NCI-H82 (cell line): Measurements from ENCODE around the gene PTPRN2.
"Not testable (repeated sequence)": the region's sequence is repeated elsewhere in the genome, so short reads cannot be mapped to it uniquely, and the experiment has no call there.

Source experiments
- DNase-seq: peaks from one replicate; lab custom pipeline; 2025; lab: John Stamatoyannopoulos, UW

The PTPRN2 gene

GRCh38 chr7:157992511-157993160 is 595.0 kb downstream of the PTPRN2 start:
- no peak for DNase-seq

DNA sequence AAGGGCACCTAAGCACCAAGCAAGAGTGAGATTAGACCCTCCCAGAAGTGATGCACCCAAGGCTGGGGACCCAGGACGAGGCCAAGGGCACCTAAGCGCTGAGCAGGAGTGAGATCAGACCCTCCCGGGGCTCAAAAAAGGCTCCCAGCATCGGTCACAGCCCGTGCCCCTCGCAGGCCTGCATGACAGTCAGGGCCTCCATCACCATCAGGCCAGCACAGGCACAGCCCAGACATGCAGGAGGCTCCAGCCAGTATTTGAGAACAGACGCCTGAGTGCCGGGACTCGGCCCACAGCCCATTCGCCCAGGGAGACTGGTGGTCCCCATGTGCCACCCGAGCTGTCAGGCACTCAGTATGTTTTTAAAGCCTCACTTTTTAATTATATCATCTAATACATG is 595.9 kb downstream of the PTPRN2 start:
- no peak for DNase-seq

- DNase-seq, result no peak
These were observed 596.3 kb downstream of the PTPRN2 start for GRCh38 chr7:157991351-157991750.

DNA sequence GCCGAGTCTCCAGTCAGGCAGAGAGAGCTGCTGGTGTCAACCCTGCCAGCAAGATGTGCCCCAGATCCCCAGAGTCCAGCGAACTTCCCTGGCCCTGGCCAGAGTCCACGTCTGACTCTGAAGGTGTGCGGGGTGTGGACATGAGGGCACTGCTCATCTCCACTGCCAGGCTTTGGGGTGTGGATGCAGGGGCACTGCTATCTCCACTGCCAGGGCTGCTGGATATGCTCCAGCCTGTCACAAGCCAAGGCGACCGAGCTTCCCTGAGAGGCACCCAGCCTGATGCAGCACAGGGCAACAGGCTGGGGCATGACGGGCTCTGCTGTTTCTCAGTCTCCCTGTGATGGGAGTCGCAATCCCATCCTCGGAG is 596.8 kb downstream of the PTPRN2 start:
- DNase-seq, result no peak

- DNase-seq, result no peak
These were observed 597.3 kb downstream of the PTPRN2 start for GRCh38 chr7:157990226-157990880.

GRCh38 chr7:157989589-157989988 is 598.0 kb downstream of the PTPRN2 start:
- no peak for DNase-seq

- DNase-seq, result no peak
These were observed 599.7 kb downstream of the PTPRN2 start for GRCh38 chr7:157987906-157988305.

DNA sequence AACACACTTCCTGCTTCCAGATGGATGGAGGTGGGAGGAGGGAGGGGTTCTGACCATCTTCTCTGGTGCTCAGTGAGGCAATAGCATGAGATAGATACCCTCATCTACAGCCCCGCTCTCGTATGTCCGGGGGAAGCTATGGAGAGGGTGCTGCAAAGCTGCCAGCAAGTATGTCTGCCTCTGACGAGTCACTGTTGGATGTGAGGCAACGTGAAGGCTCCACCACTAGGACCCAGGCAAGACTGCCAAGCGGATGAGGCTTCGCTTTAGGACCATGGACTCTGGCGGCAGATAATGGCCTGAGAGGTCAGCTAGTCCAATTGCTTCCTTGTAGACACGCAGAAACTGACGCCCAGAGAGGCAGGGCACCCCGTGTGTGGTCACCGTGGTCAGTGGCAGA is 601.6 kb downstream of the PTPRN2 start:
- DNase-seq, result no peak

GRCh38 chr7:157985636-157986035 is 602.0 kb downstream of the PTPRN2 start:
- DNase-seq, result no peak

DNA sequence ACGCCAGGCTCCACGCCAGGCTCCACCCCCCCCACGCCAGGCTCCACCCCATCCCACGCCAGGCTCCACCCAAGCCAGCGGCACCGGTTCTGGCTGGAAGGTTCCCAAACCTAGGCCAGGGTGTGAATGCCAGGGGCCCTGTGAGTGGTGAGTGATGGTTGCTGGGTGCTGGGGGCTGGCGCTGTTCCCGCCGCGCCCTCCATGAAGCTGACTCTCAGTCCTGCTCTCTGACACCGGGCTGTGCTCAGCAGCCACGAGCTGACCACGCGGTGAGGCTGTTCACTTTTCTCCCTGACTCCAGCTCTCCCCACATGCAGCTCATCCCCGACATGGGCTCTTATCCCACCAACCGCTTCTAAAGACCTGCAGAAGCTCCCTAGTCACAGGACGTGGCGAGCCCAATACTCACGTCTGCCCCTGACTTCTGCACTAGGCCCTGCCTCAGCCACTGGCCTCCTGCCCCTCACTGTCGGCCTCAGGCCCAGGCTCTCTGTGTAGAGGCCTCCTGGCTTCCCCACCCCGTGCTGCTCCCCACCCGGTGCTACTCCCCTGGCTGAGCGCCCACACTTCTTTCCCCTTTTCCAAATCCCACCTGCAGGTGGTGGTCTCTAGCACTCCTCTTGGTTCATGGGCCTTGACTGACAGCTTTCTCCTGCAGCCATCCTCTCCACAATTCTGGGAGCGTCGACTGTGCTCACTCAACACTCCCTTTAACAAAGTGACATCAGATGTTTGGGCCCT is 603.0 kb downstream of the PTPRN2 start:
- DNase-seq, result no peak

DNA sequence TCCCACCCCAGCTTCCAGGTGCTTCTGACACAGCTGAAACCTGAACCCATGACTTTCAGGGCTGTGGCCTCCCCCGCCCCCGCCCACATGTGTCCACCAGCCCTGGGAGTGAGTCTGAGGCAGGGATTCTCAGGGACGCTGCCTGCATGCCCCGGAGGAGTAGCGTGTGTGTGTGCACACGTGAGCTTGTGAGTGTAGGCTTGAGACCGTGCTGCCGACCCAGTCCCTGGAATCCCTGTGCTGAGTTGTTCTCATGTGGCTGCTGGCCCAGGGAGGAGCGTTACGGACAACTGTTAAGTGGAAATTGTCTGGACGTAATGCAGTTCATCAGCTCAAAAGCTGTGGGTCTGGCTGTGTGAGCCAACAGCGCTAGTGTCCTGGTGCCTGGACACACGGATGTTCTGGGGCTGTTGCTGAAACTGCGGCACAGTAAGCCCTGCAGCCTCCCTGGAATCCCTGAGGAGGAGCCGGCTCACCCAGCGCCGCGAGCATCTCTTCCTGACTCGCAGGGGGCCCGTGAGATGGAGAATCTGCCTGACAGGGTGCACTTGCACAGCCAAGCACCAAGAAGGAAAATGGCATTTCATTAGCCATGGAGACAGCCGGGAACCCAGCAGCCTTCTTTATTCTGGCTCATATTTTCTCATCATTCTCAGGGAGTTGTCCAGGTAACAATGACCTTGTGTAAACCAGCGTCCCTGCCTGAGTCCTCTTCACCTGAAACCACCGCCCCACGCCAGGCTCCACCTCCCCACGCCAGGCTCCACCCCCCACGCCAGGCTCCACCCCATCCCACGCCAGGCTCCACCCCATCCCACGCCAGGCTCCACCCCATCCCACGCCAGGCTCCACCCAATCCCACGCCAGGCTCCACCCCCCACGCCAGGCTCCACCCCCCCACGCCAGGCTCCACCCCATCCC is 603.9 kb downstream of the PTPRN2 start:
- no peak for DNase-seq

DNA sequence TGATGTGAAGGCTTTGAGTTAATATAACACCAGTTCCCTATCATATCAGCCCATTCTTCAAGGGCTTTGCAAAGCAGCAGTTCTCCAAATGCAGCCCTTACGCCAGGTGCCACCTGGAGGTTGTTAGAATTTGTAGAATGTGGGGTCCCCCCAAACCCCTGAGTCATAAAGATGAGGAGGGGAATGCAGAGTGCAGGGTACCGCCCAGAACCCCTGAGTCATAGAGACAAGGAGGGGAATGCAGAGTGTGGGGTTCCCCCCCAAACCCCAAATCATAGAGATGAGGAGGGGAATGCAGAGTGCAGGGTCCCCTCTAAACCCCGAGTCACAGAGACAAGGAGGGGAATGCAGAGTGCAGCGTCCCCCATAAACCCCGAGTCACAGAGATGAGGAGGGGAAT is 605.8 kb downstream of the PTPRN2 start:
- DNase-seq, result no peak

- DNase-seq, result peak; percentile 10
These were observed 606.8 kb downstream of the PTPRN2 start for GRCh38 chr7:157980774-157981173.

GRCh38 chr7:157980341-157980731 is 607.3 kb downstream of the PTPRN2 start:
- not testable (repeated sequence) for DNase-seq

DNA sequence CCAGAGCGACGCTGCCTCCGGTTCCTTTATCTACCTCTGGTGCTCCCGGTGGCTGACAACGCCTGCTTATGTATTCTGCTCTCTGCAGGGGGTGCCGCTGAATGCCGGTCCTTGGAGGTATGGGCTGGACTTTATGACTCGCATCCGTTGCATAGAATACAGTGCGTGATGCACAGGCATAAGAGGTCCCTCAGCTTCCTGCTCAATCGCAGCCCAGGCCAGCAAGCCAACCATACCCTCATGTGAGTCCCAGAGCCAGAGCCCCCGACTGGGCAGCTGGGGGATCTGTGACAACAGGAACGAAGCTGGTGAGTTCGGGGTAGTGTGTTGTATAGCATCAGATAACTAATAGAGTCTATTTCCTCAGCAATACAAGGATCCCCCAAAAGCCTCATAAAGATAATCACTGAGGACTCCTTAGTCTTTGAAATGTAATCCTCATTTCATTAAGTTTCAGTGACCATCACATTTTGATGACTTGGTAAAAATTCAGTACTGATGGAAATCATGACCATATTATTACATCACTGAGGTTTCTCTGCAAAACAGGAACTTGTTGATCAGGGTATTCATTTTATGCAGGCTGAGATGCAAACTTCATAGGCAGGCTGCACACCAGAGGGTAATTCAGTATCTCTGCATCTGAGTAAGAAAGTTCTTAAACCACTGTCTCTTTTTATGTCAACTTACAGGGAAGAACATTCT is 607.8 kb downstream of the PTPRN2 start:
- DNase-seq, result no peak

GRCh38 chr7:157978766-157979165 is 608.9 kb downstream of the PTPRN2 start:
- no peak for DNase-seq

DNA sequence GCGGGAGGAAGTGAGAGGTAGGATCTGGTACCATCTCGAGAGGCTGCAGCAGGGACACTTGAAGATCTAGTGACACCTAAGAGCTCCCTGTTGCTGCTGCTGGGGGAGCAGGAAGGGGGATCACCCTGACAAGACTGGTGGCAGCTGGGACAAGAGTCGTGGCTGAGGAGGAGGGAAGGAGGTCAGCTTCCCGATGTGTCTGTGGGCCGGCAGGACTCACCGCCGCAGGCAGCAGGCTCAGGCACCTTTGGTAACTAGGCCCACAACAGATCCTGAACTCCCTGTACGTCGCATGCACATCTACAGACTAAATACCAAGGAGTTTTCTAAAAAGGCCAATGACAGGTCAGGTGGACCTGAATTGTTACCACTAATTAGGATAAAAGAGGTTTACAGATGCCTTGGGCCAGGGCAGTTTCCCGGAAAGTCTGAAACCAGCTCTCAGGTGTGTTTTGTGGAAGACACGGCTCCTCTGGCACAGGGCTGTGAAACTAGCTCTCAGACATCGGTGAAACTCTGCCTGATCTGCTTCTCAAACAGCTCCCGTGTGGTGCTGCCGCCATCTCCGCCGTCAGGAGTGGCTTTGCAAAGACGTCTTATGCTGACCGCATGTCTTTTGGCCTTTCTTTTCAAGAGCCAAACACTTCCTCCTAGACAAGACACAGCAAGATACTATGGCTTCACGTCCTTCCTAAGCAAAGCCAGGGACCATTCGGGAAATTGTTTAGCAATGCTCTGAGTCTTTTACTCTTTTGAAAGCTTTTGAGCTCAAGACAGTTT is 609.7 kb downstream of the PTPRN2 start:
- no peak for DNase-seq

GRCh38 chr7:157977306-157977705 is 610.3 kb downstream of the PTPRN2 start:
- DNase-seq, result no peak

GRCh38 chr7:157976406-157976805 is 611.2 kb downstream of the PTPRN2 start:
- DNase-seq, result no peak

DNA sequence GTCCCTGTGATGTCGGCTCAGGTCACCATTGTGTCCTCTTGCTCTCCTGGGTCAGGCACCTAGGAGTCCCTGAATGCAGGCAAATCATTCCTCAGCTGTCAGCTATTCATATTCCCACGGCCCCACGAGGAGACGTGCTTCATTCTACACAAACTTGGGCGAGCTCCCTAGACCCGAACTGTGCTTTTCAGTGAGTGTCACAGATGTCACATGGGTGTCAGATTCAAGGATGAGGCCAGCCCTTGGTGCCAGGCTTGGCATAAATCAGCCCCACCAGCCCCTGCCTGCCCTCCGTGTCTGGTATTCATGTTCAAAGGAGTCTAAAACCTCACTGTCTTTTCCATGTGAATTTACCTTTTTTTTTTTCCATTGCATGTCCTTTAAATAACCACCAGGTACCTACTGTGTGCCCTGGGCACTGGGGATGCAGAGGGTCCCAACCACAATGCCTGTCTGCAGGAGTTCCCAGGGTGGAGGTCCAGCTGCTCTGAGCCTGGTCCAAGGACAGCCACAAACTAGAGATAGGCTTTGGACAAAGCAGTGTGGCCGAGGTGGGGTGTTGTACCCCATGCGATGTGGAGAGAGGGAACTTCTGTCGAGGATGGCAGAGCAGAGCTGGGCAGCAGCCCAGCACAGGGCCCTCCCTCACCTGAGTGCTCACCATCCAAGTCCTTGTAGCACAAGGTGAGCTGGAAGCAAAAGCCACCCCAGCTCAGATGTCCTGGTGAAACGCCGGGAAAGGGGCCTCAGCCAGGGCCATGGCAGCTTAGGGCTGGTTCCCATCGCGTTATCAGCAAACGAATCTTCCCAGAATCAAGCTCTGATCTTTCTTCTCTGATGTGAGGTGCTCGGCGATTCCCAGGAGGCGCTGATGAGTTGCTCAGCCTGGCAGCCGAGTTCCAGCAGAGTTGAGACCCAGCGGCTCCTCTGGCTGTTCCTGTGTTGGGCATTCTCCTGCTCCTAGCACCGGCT is 611.9 kb downstream of the PTPRN2 start:
- no peak for DNase-seq
